Measurements from ENCODE around the gene DNMT3A.

DNA sequence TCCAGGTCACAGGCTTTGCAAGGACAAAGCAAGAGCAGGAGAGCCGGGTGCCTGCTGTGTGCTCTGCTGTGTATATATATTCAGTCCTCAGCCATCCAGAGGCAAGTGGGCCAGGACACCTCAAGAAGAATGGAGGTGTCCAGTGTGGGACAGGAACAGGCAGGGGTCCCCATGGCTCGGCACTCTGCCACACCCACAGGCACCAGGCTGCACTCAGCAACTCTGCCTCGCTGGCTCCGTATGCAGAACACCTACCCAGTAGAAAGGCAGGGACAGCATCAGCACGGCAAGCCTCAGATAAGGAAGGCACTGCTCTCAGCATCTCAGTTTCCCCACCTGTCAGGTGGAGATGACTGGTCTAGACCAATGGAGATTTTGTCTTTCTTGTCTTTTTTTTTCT lies 57.8 kb downstream of the DNMT3A start:
- no peak for TF ChIP-seq EZH2 (IDR thresholded peaks at IDR 0.05; ENCODE audit: insufficient read depth, low read length)
- TF ChIP-seq, protein P1, sequence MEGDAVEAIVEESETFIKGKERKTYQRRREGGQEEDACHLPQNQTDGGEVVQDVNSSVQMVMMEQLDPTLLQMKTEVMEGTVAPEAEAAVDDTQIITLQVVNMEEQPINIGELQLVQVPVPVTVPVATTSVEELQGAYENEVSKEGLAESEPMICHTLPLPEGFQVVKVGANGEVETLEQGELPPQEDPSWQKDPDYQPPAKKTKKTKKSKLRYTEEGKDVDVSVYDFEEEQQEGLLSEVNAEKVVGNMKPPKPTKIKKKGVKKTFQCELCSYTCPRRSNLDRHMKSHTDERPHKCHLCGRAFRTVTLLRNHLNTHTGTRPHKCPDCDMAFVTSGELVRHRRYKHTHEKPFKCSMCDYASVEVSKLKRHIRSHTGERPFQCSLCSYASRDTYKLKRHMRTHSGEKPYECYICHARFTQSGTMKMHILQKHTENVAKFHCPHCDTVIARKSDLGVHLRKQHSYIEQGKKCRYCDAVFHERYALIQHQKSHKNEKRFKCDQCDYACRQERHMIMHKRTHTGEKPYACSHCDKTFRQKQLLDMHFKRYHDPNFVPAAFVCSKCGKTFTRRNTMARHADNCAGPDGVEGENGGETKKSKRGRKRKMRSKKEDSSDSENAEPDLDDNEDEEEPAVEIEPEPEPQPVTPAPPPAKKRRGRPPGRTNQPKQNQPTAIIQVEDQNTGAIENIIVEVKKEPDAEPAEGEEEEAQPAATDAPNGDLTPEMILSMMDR (IDR thresholded peaks at IDR 0.05; ENCODE audit: insufficient read depth, low read depth, low read length) = no peak
